ENCODE measurements around the gene IGLON5. TPM values are rescaled to one million over a fixed set of nuclear protein-coding genes. Genes with fewer than 3 reads are reported as not detected.

The IGLON5 gene
- total RNA-seq, 4 donors from 2014 or later, result not detected

GRCh38 chr19:51341066-51341465 lies 29.6 kb downstream of the IGLON5 start:
- WGBS, 2 donors, result 85 to 87% methylated on average over 8 to 9 of the region's 18 CpGs
- no peaks in the 10 kb centered on the region for H3K27me3 ChIP-seq
- peaks cover 11 to 69% (median 12%) of the 10 kb centered on the region in 3 donors for H3K4me1 ChIP-seq
- TF ChIP-seq, protein P1, sequence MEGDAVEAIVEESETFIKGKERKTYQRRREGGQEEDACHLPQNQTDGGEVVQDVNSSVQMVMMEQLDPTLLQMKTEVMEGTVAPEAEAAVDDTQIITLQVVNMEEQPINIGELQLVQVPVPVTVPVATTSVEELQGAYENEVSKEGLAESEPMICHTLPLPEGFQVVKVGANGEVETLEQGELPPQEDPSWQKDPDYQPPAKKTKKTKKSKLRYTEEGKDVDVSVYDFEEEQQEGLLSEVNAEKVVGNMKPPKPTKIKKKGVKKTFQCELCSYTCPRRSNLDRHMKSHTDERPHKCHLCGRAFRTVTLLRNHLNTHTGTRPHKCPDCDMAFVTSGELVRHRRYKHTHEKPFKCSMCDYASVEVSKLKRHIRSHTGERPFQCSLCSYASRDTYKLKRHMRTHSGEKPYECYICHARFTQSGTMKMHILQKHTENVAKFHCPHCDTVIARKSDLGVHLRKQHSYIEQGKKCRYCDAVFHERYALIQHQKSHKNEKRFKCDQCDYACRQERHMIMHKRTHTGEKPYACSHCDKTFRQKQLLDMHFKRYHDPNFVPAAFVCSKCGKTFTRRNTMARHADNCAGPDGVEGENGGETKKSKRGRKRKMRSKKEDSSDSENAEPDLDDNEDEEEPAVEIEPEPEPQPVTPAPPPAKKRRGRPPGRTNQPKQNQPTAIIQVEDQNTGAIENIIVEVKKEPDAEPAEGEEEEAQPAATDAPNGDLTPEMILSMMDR (IDR thresholded peaks at IDR 0.05), result no peak
- no peak for TF ChIP-seq POLR2A (IDR thresholded peaks at IDR 0.05)
- H3K4me3 ChIP-seq, result peak overlapping the region; percentile 49 to 85 (median 63)
- no peaks in the 10 kb centered on the region for H3K9me3 ChIP-seq
- DNase-seq, result no peak
- peak overlapping the region; percentile 55 to 92 (median 85) for H3K27ac ChIP-seq
- intact Hi-C loops (cut with DNase I), result no loop called here
- H3K36me3 ChIP-seq, result peaks cover 0 to 42% (median 0%) of the 10 kb centered on the region in 3 donors

DNA sequence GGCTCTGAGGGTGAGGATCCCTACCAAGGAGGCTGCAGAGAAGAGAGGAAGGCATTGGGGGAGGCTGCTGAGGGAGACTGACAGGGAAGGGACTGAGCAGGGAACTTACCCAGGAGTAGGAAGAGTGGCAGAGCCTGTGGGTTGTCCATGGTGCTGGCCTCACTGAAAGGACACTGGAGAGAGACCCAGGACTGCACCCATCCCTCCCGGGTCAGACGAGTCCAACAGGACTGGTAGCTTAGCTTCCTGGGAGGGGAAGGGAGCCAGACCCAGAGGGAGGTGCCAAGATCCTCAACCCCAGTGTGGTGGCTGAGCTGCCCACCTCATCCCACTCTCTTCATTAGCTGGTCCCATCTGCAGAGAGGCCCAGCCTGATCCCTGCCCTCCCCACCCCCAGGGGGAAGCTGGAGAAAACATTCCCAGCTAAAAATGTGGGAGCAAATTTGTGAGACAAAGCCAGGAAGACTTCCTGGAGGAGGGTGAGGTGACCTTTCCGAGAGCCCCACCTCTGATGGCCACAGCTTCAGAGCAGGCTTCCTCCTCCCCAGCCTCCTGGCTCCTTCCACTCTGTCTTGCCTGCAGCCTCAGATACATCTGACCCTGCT lies 30.6 kb downstream of the IGLON5 start, which contains the start of gene VSIG10L:
Gene VSIG10L, minus strand, starts transcription at position 164 of the 605 bp plus-strand sequence. Its CDS starts 15 bp downstream, at position 149.
- no peak for DNase-seq
- intact Hi-C loops (cut with DNase I), result no loop called here
- Histone ChIP-seq H3K27me3 (no peaks in the 10 kb centered on the region), H3K4me3 (peak within 1 kb of the TSS; percentile 49 to 85 (median 63)), H3K4me1 (peaks cover 11 to 67% (median 12%) of the 10 kb centered on the region in 3 donors), H3K27ac (peak within 1 kb of the TSS; percentile 55 to 92 (median 85)), H3K36me3 (peaks cover 0 to 43% (median 0%) of the 10 kb centered on the region in 3 donors), H3K9me3 (no peaks in the 10 kb centered on the region)
- TF ChIP-seq, protein P1 (IDR thresholded peaks at IDR 0.05), result no peak
- TF ChIP-seq POLR2A (IDR thresholded peaks at IDR 0.05), result no peak
- WGBS, 2 donors, result 47 to 50% methylated on average over 1 to 3 of the region's 3 CpGs

GRCh38 chr19:51342631-51343569 lies 31.5 kb downstream of the IGLON5 start:
- DNase-seq, result no peak
- 46 to 47% methylated on average over 9 of the region's 9 CpGs for WGBS, 2 donors
- peaks cover 11 to 64% (median 12%) of the 10 kb centered on the region in 3 donors for H3K4me1 ChIP-seq

GRCh38 chr19:51345076-51345620 lies 33.7 kb downstream of the IGLON5 start:
- Histone ChIP-seq H3K27me3 (no peaks in the 10 kb centered on the region), H3K4me1 (peaks cover 6 to 55% (median 16%) of the 10 kb centered on the region in 3 donors), H3K4me3 (no peak overlapping the region), H3K36me3 (peaks cover 3 to 54% (median 6%) of the 10 kb centered on the region in 3 donors), H3K27ac (peak overlapping the region in 1 of 4 donors; percentile 54), H3K9me3 (no peaks in the 10 kb centered on the region)
- 95 to 100% methylated on average over 4 to 6 of the region's 9 CpGs for WGBS, 2 donors
- DNase-seq, result no peak
- intact Hi-C loops (cut with DNase I), result no loop called here
- TF ChIP-seq, protein P1 (IDR thresholded peaks at IDR 0.05), result no peak
- TF ChIP-seq POLR2A (IDR thresholded peaks at IDR 0.05), result no peak

More at GRCh38 chr19:51342631-51343569, 31.5 kb downstream of the IGLON5 start:
- no peaks in the 10 kb centered on the region for H3K9me3 ChIP-seq
- no peak overlapping the region for H3K4me3 ChIP-seq
- peaks cover 0 to 43% (median 4%) of the 10 kb centered on the region in 3 donors for H3K36me3 ChIP-seq
- no peaks in the 10 kb centered on the region for H3K27me3 ChIP-seq
- TF ChIP-seq POLR2A (IDR thresholded peaks at IDR 0.05), result no peak
- TF ChIP-seq, protein P1 (IDR thresholded peaks at IDR 0.05), result no peak
- intact Hi-C loops (cut with DNase I), result no loop called here
- H3K27ac ChIP-seq, result peak overlapping the region; percentile 0 to 92 (median 85)
